Ramos (cell line): Measurements from ENCODE around the gene ZIC4.

Source experiments
- in situ Hi-C: fragments of 300-500 bp; cut with MboI; formaldehyde crosslinking; loops from one replicate; pipeline ENCODE4 v1.14.3; 2022; ENCODE audit warnings: low sequenced_read_pairs; ENCODE audit not compliant: unreplicated experiment

Gene ZIC4

DNA sequence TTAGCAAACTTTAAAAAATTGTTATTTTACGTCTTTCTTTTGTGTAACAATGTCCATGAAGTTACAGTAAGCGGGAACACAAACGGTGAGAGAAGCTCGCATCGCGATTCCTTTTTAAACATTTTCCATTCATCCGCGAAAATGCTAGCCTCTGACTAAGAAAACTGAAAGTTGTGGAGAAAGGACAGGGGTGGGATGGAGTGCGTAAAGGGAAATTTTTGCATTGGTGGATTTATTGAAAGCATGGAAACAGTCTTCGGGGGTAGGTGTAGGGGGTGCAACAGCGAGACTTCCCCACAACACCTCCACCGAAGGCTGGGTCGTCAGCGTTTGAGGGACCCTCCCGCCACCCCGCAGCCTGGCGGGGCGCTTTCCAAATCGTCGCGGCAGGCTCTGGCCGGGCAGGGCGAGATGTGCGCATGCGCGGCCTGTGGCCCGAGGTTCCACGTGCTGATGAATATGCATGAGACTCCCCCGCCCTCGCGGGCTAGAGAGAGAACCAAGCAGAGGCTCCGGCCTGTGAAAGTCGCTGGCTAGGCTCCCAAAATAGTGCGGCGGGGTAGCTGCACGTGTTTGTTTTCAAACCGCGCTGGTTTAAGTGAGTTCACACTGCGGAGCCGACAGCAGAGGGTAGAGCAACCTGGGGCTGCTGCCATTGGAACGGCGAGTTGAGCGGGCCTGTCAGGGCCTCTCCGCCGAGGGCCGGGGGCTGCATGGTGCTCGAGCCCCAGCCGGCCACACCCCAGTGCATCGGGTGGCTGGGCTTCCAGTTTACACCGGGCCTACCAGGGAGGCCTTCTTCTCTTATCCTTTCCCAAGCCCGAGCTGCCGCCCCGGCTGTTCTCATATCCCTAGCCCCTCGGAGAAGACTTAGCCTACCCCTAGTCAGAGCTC, 12.7 kb upstream of the ZIC4 start:
- in situ Hi-C loops, result no loop called here

DNA sequence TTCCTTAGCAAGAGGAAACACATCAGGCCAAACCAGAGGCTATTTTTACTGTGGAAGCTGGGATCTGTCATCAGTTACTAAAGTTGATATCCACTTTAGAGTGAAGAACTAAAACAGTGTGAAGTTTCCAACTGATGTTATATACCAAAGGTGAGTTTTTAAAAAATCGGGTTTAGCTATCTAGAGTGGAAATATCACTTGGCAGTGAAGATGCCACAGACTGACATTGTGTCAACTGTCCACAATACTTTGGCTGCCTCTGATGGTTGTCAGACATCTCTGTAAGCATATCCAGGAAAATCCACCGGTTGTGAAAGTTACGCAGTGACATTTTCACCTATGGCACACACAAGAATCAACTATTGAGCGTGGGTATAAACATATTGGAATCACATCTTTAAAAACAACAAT, 12.0 kb upstream of the ZIC4 start:
- in situ Hi-C loops, result no loop called here

DNA sequence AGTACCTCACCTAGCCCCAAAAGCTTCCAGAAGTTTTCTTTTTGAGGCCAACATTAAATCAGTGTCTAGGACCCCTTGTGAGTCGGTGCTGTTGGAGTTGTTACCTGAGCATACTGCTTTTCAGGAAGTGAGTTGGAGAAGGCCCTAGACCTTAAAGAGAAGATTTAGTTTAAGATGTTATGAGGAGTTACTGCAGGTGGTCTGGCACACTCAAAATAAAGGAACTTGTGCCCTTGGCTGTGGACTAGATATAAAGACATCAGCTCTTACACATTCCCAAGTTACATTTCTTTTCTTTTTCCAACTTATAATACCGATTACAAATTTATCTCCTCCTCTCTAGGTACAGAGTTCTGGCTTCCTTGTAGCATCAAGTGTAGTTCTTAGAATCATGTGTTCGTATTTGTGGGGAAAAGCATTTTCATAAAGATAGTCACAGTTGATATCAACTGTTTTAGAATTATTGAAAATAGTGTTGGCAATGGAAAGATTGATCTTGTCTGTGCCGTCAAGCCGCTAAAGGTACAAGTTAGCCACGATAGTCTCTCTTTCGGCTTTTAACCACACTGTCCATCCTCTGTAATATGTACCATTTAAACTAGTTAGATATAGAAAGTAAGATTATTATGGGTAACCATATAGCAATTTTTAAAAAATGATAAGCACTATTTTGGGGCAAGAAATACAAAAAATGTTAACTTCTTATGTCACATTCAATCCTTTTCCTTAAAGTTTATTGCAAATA, 11.4 kb upstream of the ZIC4 start:
- in situ Hi-C loops, result no loop called here

DNA sequence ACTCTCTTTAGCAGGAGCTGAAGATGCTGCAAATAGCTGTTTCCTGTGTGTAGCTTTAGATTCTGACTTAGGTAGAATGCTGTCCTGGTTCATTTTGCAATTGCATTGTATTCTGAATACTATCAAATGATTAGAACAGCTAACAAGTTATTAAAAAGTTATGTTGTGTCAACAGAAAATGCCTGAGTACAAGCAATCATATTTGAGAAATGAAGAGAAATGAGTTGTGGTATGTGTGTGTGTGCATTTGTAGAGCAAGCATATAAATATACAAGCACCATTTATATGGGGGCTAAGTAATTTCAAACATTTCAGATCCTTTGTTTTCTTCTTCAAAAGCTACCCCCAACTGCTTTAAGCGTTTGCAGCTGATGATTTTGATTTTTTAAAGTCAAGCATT, 10.6 kb upstream of the ZIC4 start:
- in situ Hi-C loops, result no loop called here

DNA sequence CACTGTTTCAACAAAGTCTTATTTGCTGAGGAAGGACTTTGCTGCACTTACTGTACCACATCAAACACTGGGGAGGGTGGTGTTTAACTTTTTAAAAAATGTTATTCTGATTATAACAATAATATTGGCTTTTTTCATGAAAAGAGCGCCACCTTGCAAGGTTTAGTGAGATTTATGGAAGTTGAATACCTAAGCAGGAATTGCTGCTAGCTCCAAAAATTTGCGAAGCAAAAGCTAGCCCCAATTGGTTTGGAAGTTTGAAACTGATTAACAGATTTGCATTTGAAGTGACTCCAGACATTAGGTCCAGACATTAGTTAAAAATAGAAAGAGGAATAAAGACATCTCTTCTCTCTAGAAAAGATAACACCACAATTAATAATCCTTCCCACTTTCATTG, 9.5 kb upstream of the ZIC4 start:
- in situ Hi-C loops, result no loop called here

DNA sequence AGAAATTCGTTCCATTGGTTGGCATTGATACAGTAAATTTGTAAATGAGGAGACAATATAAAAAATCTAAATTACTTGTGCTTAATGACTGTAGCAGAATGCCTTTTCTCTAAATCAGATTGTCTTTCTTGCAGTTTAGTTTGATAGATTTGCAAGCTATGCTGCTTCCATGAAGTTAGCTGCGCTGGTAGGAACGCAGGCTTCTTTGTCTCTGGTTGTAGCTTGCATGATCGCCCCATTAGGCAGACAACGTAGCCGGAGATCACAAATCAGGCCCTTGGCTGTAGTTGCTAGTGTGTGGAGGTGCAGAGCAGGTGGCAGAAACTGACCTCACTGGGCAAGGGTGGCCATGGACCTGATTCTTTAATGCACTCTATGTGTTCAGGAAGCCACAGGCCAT, 8.9 kb upstream of the ZIC4 start:
- in situ Hi-C loops, result no loop called here

DNA sequence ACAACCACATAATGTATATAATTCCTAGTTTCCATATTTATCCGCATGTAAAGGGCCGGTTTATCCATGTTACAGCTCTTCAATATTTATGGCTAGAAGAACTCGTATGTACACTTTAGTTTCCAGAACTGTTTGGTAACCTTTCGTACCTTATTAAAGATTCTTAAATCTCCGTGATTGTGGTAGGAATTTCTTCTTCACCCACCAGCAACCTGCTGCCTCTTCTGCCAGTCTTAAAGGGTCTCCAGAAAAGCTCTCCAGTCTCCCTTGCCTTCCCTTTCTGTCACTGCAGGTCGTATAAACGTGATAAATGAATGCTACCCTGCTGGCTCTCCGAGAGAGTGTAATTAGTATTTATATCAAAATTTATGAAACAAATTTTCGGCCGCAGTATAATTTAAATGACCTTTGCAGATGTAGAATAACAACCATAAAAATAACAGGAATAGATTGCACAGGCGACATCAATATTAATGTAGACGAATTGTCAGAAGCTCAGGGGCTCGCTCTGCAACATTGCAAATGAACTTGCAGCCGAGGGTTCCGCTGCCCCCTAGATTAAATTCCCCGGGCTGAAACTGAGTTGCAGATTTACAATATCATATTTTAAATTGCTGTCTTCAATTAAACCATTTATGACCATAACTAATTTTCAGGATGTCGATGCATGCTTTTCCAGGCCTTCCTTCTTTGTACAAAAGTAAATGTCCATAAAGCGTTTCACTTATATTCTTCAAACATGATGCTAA, 8.2 kb upstream of the ZIC4 start:
- in situ Hi-C loops, result no loop called here

DNA sequence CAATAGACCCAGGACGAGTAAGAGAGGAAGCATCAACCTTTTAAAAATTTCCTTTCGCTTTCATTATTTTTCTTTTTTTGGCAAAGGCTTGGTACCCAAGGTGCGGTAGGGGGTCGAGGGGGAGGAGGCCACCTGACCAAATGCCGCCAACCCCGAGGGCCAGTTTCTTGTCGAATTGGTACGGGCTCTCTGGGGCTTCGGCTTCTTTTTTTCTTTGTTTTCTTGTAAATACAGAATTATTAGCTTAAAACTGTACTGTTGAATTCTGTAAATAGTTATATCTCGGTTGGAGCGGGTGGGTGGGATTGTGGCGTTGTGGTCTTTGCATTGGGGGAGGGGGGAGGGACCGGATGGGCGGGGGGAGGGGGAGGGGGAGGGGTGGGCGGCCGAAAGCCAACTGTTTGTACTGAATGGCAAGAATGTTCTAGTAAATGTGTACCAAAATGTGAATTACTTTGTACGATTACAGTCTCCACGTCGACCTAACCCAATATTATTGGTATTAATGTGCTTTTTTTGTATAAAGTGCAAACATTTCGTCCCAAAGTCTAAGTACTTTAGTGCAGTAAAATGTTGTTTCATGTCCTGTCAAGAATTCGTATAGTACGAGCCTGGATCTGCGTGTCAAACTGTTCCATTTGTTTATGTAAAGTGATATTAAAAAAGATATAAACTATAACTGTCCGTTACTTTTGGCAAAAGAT, 7.5 kb upstream of the ZIC4 start:
- in situ Hi-C loops, result no loop called here

DNA sequence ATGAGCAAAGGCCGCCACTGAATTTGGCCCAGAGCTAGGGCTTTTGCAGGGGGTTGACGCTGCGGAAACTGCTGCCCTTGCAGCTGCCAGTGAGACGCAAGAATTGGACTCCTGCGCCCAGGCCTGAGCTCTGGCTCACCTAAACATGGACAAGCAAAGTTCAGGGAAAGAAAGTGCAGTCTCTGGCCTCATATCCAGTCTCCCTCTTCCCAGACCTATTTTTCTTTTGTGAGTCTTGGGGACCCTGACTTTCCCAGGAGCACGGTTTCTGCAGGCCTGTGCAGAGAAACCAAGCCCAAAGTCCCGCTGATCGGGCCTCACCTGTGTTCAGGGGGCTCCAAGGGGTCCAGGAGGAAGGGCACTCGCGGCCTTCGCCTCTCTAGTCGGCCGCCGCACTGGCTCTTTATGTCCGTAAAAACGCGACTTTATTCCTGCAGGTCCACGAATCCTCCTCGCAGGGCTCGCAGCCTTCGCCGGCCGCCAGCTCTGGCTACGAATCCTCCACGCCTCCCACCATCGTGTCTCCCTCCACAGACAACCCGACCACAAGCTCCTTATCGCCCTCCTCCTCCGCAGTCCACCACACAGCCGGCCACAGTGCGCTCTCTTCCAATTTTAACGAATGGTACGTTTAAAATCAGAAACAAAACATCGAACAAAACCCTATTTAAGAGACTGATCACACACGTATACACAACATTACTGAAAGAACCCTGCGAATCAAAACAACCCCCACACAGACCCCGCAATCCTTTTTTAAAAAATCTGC, 6.8 kb upstream of the ZIC4 start:
- in situ Hi-C loops, result no loop called here

DNA sequence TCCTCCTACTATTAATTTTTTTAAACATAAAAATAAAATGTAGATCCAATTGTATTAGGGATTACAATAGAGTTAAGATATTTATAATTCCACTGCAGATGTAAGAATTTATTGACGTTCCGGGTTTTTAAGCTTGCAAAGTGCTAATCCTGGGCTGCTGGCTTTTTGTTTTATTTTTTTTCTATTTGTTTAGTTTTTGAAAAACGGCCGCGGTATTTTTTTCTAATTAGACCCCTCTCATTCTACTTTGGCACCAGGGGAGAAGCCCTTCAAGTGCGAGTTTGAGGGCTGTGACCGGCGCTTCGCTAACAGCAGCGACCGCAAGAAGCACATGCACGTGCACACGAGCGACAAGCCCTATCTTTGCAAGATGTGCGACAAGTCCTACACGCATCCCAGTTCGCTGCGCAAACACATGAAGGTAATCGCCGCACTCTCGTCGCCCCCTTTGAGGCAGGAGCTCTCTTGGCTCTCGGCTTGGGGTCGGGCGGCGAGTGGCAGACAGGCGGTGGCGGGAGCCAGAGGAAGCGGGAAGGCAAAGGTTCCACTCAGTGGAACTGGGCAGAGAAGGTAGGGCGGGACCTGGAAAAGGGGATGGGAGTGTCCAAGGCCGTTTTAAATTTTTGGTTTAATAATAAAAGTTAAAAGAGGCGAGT, 6.0 kb upstream of the ZIC4 start:
- in situ Hi-C loops, result no loop called here

DNA sequence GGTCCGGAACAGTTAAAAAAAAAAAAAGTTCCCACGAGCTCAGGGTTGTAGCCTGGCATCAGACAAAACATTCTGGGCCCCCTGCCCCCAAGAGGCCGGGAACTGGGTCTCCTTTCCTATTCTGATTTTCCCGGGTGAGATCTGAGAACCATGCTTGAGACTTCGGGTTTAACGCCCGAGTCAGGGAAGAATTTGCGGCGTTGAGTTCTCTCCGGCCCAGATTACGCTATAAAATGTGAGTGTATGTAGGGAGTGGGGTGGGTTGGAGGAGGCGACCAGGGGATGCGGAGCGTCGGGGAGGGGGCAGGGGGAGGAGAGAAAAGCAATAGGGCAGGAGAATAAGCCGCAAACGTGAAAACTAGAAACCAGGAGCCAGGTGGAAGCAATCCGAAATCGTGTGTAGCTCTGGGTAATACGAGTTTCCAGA, 5.5 kb upstream of the ZIC4 start:
- in situ Hi-C loops, result no loop called here

DNA sequence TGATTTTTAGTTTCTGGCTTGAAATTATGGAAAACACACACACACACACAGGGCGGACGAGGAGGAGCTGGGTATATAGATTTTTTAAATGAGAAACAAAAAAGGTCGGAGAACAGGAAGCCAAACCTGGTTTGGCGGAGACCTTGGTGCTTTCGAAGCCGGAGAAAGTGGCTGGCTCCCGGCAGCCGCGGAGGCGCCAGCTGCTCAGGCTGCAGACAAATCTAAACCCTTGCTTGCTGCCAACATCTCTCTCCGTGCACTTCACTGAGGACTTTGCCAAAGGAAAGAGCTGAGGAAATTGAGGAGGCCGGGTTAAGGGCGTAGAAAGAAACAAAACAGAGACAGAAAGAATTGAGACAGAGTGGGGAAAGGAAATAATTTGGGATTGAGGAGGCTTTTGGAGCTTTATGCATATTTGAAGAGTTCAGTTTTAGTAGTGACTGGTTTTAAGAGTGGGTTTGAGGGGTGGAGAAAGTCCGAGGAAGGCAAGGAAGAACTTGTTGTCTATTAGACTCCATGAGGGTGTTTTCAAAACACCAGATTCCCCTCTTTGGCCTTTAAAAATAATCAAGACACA, 5.0 kb upstream of the ZIC4 start:
- in situ Hi-C loops, result no loop called here

DNA sequence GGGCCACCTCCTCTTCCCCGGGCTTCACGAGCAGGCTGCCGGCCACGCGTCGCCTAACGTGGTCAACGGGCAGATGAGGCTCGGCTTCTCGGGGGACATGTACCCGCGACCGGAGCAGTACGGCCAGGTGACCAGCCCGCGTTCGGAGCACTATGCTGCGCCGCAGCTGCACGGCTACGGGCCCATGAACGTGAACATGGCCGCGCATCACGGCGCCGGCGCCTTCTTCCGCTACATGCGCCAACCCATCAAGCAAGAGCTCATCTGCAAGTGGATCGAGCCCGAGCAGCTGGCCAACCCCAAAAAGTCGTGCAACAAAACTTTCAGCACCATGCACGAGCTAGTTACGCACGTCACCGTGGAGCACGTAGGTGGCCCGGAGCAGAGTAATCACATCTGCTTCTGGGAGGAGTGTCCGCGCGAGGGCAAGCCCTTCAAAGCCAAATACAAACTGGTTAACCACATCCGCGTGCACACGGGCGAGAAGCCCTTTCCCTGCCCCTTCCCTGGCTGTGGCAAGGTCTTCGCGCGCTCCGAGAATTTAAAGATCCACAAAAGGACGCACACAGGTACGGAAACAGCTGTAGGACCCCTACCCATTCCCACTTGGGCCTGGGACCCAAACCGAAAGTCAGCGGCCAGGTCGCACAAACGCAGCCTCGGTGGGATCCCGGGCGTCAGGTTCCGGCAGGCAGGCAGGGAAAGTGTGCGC, 4.3 kb upstream of the ZIC4 start:
- in situ Hi-C loops, result no loop called here

DNA sequence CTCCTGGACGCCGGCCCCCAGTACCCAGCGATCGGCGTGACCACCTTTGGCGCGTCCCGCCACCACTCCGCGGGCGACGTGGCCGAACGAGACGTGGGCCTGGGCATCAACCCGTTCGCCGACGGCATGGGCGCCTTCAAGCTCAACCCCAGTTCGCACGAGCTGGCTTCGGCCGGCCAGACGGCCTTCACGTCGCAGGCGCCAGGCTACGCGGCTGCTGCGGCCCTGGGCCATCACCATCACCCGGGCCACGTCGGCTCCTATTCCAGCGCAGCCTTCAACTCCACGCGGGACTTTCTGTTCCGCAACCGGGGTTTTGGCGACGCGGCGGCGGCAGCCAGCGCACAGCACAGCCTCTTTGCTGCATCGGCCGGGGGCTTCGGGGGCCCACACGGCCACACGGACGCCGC, 3.8 kb upstream of the ZIC4 start:
- in situ Hi-C loops, result no loop called here

DNA sequence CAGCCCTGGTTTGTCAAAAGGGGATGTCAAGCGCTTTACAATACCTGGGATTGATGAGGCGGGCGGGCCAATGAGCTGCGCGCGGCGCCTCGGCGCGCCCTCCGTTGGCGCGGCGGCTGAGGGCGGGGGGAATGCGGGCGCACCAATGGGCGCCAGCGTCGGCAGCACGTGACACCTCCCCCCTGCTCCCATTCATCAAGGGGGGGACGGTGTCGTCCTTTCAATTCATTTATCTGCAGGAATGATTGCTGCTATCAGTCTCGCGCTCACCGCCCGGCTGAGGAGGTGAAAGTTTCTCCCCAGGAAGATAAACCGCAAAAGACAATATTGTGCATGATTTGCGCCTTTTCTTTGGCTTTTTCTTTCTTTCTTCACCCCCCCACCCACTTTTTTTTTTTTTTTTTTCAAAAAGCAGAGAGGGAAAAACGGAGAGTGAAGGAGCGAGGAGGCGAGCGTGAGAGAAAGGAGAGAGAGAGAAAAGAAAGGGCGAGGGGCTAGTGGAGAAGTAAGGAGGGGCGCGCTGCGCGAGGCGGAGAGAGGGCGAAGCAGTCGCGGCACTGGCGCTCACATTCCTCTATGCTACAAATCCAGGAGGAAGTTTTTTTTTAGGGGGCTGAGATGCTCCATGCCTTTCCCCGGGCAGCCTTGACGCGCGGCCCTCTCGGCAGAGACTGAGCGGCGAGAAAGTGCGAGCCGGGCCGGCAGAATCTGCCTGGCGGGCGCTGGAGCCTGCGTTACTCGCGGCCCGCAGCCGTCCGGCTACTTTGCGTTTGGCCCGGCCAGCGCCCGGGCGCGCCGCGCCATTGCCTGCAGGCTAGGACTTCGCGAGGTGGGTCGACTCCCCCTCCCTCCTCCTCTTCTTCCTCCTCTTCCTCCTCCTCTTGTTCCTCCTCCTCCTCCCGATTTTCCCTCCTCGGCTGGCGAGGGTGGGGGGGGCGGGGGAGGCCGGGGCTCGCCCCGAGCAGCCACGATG, 3.1 kb upstream of the ZIC4 start, which contains the start of gene ZIC1:
ZIC1 (plus strand) TSS at position 223 of the 973 bp plus-strand sequence; CDS start at position 971, 748 bp downstream.
- in situ Hi-C loops, result no loop called here

DNA sequence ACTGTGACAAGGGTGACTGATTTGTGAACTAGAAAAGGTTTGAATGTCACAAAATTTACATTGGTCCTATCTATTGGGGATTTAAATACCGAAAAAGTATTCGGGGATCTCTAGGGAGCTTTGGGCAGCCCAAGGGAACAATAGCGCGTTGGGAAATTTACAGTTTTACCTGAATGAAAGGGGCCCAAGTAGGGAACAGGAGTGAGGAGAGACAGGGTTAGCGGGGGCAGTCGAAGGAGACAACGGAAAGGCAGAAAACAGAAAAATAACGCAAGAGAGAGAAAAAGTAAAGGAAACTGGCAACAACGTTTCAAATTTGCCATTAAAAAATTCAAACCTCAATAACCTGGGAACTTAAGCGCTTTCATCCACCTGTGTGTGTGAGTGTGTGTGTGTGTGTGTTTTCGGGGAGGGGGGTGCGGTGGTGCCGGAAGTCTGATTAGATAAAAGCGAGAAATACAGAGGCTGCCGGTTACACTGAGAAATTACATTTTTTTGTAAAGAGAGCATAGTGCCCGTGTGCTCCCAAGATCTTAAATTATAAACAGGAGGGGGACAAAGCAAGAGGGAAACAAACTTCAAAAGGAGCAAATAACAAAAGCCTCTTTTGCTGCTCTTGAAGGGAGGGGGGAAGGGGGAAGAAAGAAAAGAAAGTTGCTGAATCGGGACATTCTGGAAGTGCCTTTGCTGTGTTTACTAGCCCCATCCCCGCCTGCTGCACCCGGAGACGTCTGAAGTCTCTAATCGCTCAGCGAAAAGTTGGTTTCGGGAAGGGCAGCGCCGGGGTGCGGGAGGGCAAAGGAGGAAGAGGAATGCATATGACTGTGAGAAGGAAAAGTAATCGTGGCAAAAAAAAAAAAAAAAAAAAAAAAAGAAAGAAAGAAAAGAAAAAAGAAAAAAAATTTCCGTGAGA, 2.1 kb upstream of the ZIC4 start:
- in situ Hi-C loops, result no loop called here
